HEK293 (cell line): ENCODE data around the gene SPTBN1.

Experiments used
- CTCF ChIA-PET: fragments of 350-600 bp; formaldehyde crosslinking; extraction: SDS; loops from one replicate; lab custom pipeline; 2021; ENCODE audit warnings: antibody characterized with exemption; lab: Yijun Ruan, JAX
- POLR2A ChIA-PET: fragments of 300-600 bp; formaldehyde crosslinking; extraction: SDS; loops from one replicate; lab custom pipeline; 2020; ENCODE audit warnings: antibody characterized with exemption, inconsistent platforms; lab: Yijun Ruan, JAX
- H3K27ac ChIP-seq: fragments of 200-500 bp; sonication (Bioruptor generic); 2 replicates; pipeline ENCODE4 v1.5.1; 2014; ENCODE audit warnings: low read depth, low read length, control low read depth, inconsistent platforms; ENCODE audit errors: extremely low read depth
- H3K36me3 ChIP-seq, 2 experiments: fragments of 200-500 bp in 1 of 2; sonication (Bioruptor generic) in 1 of 2; 1 replicate in 1 of 2; 2 replicates in 1 of 2; pipeline ENCODE4 v1.5.1; 2014 to 2017; ENCODE audit warnings: inconsistent platforms in 2 of 2, low read length in 2 of 2; ENCODE audit not compliant: control insufficient read depth in 2 of 2, insufficient read depth in 1 of 2
- H3K4me1 ChIP-seq: fragments of 200-500 bp; sonication (Bioruptor generic); 2 replicates; pipeline ENCODE4 v1.5.1; 2014; ENCODE audit warnings: mild to moderate bottlenecking, low read length, inconsistent platforms; ENCODE audit not compliant: control insufficient read depth, insufficient read depth
- H3K4me3 ChIP-seq: 2 replicates; pipeline ENCODE4 v1.5.1; 2011; ENCODE audit warnings: low read depth, mild to moderate bottlenecking, control low read depth, low read length, moderate library complexity
- H3K9me3 ChIP-seq: fragments of 200-500 bp; sonication (Bioruptor generic); 2 replicates; pipeline ENCODE4 v1.5.1; 2014; ENCODE audit warnings: low read depth, low read length, inconsistent platforms; ENCODE audit not compliant: control insufficient read depth, insufficient read depth
- GLIS2 ChIP-seq: fragments of 450-650 bp; formaldehyde crosslinking; IDR thresholded peaks from 2 replicates; pipeline ENCODE4 v1.5.1; 2016; ENCODE audit warnings: missing biosample characterization, missing genetic modification characterization
- OSR2 ChIP-seq: fragments of 450-650 bp; formaldehyde crosslinking; IDR thresholded peaks from 2 replicates; pipeline ENCODE4 v1.5.1; 2016; ENCODE audit warnings: missing biosample characterization, missing genetic modification characterization
- TCF7L2 ChIP-seq: IDR thresholded peaks from 2 replicates; pipeline ENCODE4 v1.6.1; 2011; ENCODE audit warnings: low read depth, mild to moderate bottlenecking, inconsistent platforms, low read length, moderate library complexity, borderline replicate concordance
- TSHZ1 ChIP-seq: fragments of 450-650 bp; formaldehyde crosslinking; IDR thresholded peaks from 2 replicates; pipeline ENCODE4 v1.5.1; 2016; ENCODE audit warnings: missing biosample characterization, missing genetic modification characterization, borderline replicate concordance
- ZNF175 ChIP-seq: fragments of 450-650 bp; formaldehyde crosslinking; IDR thresholded peaks from 2 replicates; pipeline ENCODE4 v1.5.1; 2016; ENCODE audit warnings: missing biosample characterization, missing genetic modification characterization
- ZNF23 ChIP-seq: fragments of 450-650 bp; formaldehyde crosslinking; IDR thresholded peaks from 2 replicates; pipeline ENCODE4 v1.5.1; 2016; ENCODE audit warnings: missing biosample characterization, missing genetic modification characterization, borderline replicate concordance
- ZNF239 ChIP-seq: fragments of 450-650 bp; formaldehyde crosslinking; IDR thresholded peaks from 2 replicates; pipeline ENCODE4 v1.5.1; 2016; ENCODE audit warnings: missing biosample characterization, missing genetic modification characterization
- ZNF354C ChIP-seq: fragments of 450-650 bp; formaldehyde crosslinking; IDR thresholded peaks from 2 replicates; pipeline ENCODE4 v1.5.1; 2016; ENCODE audit warnings: missing biosample characterization, missing genetic modification characterization, low read depth, borderline replicate concordance
- ZNF449 ChIP-seq: fragments of 450-650 bp; formaldehyde crosslinking; IDR thresholded peaks from 2 replicates; pipeline ENCODE4 v1.5.1; 2017; ENCODE audit warnings: missing biosample characterization, mild to moderate bottlenecking, missing genetic modification characterization, moderate library complexity
- ZNF529 ChIP-seq: fragments of 450-650 bp; formaldehyde crosslinking; IDR thresholded peaks from 2 replicates; pipeline ENCODE4 v1.5.1; 2017; ENCODE audit warnings: missing genetic modification characterization, missing biosample characterization; ENCODE audit not compliant: insufficient replicate concordance
- ZNF560 ChIP-seq: fragments of 450-650 bp; formaldehyde crosslinking; IDR thresholded peaks from 2 replicates; pipeline ENCODE4 v1.5.1; 2017; ENCODE audit warnings: missing biosample characterization, missing genetic modification characterization, borderline replicate concordance
- ZNF621 ChIP-seq: fragments of 450-650 bp; formaldehyde crosslinking; IDR thresholded peaks from 2 replicates; pipeline ENCODE4 v1.5.1; 2017; ENCODE audit warnings: missing biosample characterization, missing genetic modification characterization
- ZNF76 ChIP-seq: fragments of 450-650 bp; formaldehyde crosslinking; IDR thresholded peaks from 2 replicates; pipeline ENCODE4; 2016; ENCODE audit warnings: low read depth, missing biosample characterization, missing genetic modification characterization, borderline replicate concordance
- ZNF830 ChIP-seq: fragments of 450-650 bp; IDR thresholded peaks from 2 replicates; pipeline ENCODE4 v1.5.0; 2018; ENCODE audit warnings: missing biosample characterization, missing genetic modification characterization, low read depth, mild to moderate bottlenecking, moderate library complexity
- ZSCAN30 ChIP-seq: fragments of 450-650 bp; IDR thresholded peaks from 2 replicates; pipeline ENCODE4 v1.5.1; 2018; ENCODE audit warnings: missing biosample characterization, mild to moderate bottlenecking, missing genetic modification characterization, moderate library complexity

Gene SPTBN1

GRCh38 chr2:54417577-54417976 is 38.5 kb upstream of the SPTBN1 start (continued):
- TF ChIP-seq TSHZ1 (tag by site-specific recombination) (no peak), ZNF23 (tag by site-specific recombination) (no peak), ZNF830 (tag by site-specific recombination) (no peak), ZNF449 (tag by site-specific recombination) (no peak), OSR2 (no peak), ZNF560 (no peak), TCF7L2 (no peak), ZNF76 (no peak), ZNF354C (tag by site-specific recombination) (no peak)

- Histone ChIP-seq H3K27ac (no peak overlapping the region), H3K4me3 (no peak overlapping the region), H3K4me1 (no peaks in the 10 kb centered on the region), H3K9me3 (no peaks in the 10 kb centered on the region), H3K36me3 (no peaks in the 10 kb centered on the region)
- no peak for TF ChIP-seq GLIS2 (tag by site-specific recombination)
- no peak for TF ChIP-seq ZNF239 (tag by site-specific recombination)
- TF ChIP-seq TSHZ1 (tag by site-specific recombination): no peak
- no peak for TF ChIP-seq ZNF621 (tag by site-specific recombination)
- no peak for TF ChIP-seq ZSCAN30 (tag by site-specific recombination)
- TF ChIP-seq ZNF529 (tag by site-specific recombination): no peak
- no peak for TF ChIP-seq ZNF175 (tag by site-specific recombination)
- ChIA-PET CTCF (no interaction called here), POLR2A (no interaction called here)
Observed at GRCh38 chr2:54419388-54419787, 36.7 kb upstream of the SPTBN1 start.
